Activated CD4-positive, alpha-beta T cell treated with anti-CD3 and anti-CD28 coated beads, Interleukin-2, amount 50 U/mL, for 16 hours (primary cell): ENCODE data around the gene C14orf180.

Source experiments
- DNase-seq: peaks from one replicate; pipeline ENCODE4 v3.0.0-alpha.2; 2020

The C14orf180 gene

GRCh38 chr14:104550861-104551728 lies 28.5 kb upstream of the C14orf180 start:
- no peak for DNase-seq

- no peak for DNase-seq
Observed at GRCh38 chr14:104551851-104552737, 27.5 kb upstream of the C14orf180 start.

GRCh38 chr14:104552738-104553125 lies 26.8 kb upstream of the C14orf180 start:
- no peak for DNase-seq

GRCh38 chr14:104553166-104554087 lies 26.1 kb upstream of the C14orf180 start:
- DNase-seq, result no peak

GRCh38 chr14:104554088-104554607 lies 25.4 kb upstream of the C14orf180 start:
- DNase-seq, result no peak

- no peak for DNase-seq
Observed at GRCh38 chr14:104554608-104555429, 24.7 kb upstream of the C14orf180 start.

- DNase-seq, result no peak
Observed at GRCh38 chr14:104555430-104556255, 23.9 kb upstream of the C14orf180 start.

GRCh38 chr14:104556256-104557021 lies 23.1 kb upstream of the C14orf180 start:
- no peak for DNase-seq

GRCh38 chr14:104557086-104557485 lies 22.5 kb upstream of the C14orf180 start:
- DNase-seq, result no peak

GRCh38 chr14:104557766-104558165 lies 21.8 kb upstream of the C14orf180 start:
- DNase-seq, result no peak

- DNase-seq, result no peak
Observed at GRCh38 chr14:104558231-104559027, 21.1 kb upstream of the C14orf180 start.

- DNase-seq, result no peak
Observed at GRCh38 chr14:104559028-104559803, 20.3 kb upstream of the C14orf180 start.

GRCh38 chr14:104559804-104560585 lies 19.6 kb upstream of the C14orf180 start:
- no peak for DNase-seq

- DNase-seq, result no peak
Observed at GRCh38 chr14:104560586-104560945, 19.0 kb upstream of the C14orf180 start.

GRCh38 chr14:104561124-104561557 lies 18.4 kb upstream of the C14orf180 start:
- no peak for DNase-seq

- no peak for DNase-seq
Observed at GRCh38 chr14:104561632-104562495, 17.7 kb upstream of the C14orf180 start.
